Hematopoietic multipotent progenitor cell treated with erythropoietin and hydrocortisone succinate and interleukin-3 and kit ligand, for 8 days (in vitro differentiated cells): ENCODE data around the gene PGAP2.
"Not testable (repeated sequence)": the region's sequence is repeated elsewhere in the genome, so short reads cannot be mapped to it uniquely, and the experiment has no call there.

Experiments used
- DNase-seq: peaks from one replicate; pipeline ENCODE4 v3.0.0-alpha.2; 2015

Gene PGAP2

DNA sequence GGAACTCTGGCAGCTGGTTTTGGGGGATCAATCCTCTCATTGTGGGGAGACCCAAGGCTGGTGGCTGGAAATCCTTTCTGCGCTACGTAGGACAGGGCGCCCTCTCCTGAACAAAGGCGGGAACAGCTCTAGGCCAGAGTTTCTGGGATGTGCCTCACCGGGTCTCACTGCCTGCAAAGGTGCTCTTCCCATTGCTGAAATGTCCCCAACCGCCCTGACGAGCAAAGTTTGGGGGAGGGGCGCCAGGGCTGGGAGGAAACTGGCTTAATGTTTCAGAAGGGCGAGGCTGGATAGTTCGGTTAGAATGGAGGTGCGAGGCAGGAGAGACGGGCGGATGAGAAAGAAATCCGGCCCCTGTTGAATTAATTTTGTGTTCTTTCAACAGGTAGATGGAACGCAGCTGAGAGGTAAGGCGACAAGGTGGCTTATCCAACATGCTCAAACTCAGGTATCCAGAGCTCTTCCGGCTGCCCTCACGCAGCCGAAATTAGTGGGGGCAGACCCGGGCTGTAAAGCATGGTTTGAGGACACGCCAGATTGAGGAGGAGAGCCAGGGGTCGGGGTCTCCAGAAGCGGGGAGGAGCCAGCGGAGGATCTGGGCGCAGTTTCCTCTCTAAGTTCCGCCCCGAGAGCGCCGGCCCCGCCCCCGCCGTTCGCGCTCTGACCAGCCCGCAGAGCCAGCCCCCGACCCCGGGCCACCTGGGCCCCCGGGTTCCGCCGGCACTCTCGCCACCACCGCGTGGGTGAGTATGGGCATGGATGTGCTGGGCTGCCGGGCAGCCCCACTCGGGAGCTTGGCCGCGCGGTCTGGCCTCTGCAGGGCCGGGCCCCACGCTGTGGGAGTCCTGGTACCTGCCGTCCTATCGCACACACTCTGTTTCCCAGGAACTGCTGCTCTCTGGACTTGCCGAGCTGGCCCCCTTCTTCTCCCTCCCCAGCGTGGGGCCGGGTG, at the start of gene PGAP2:
Gene PGAP2, plus strand, starts transcription at position 652 of the 952 bp plus-strand sequence. CDS start 2,700 bp downstream, outside the sequence.
- DNase-seq, result peak; percentile 77

DNA sequence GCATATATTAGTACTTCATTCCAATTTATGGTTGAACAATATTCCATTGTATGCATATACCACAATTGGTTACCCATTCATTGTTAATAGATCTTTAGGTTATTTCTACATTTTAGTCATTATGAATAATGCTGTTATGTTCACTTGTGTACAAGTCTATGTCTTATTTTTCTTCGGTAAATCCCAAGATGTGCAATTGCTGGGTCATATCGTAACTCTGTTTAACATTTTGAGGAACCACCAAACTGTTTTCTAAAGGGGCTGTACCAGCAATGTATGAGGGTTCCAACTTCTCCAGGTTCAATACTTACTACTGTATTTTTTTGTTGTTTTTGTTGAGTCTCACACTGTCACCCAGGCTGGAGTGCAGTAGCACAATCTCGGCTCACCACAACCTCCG, 44.1 kb upstream of the PGAP2 start:
- DNase-seq, result no peak

DNA sequence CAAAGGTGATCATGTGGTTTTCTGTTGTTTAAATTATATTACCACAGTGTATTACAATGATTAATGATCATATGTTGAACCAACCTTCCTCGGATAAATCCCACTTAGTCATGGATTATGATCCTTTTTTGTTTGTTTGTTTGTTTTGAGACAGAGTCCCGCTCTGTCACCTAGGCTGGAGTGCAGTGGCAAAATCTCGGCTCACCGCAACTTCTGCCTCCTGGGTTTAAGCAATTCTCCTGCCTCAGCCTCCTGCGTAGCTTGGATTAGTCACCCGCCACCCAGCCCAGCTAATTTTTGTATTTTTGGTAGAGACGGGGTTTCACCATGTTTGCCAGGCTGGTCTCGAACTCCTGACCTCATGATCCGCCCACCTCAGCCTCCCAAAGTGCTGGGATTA, 41.5 kb upstream of the PGAP2 start:
- not testable (repeated sequence) for DNase-seq

DNA sequence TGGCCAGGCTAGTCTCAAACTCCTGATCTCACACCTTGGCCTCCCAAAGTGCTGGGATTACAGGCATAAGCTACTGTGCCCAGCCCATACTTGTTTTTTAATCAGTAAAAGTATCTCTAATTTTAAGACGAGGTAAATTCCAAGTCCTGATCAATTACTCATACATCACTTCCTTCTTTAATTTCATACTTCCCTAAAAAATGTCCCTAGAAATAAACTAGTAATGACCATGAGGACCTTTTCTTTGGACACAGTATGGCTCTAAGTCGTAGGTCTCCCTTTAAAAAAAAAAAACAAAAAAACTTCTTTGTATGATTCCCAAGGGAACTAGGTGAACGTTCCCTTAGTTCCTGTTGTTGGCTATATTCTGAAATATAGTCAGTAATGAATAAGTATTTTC, 40.8 kb upstream of the PGAP2 start:
- DNase-seq, result no peak

DNA sequence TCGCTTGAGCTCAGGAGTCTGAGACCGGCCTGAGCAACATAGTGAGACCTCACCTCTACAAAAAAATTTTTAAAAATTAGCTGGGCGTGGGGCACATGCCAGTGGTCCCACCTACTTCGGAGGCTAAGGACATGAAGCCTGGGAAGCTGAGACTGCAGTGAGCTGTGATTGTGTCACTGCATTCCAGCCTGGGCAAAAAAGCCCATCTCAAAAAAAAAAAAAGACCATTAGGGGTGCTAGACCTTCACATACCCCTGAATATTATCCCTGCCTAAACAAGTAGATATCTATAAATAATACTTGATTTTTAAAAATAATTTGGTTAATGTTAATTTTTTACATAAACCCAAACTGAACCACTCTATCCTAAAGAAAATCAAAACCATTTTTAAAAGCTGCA, 35.2 kb upstream of the PGAP2 start:
- DNase-seq, result no peak

DNA sequence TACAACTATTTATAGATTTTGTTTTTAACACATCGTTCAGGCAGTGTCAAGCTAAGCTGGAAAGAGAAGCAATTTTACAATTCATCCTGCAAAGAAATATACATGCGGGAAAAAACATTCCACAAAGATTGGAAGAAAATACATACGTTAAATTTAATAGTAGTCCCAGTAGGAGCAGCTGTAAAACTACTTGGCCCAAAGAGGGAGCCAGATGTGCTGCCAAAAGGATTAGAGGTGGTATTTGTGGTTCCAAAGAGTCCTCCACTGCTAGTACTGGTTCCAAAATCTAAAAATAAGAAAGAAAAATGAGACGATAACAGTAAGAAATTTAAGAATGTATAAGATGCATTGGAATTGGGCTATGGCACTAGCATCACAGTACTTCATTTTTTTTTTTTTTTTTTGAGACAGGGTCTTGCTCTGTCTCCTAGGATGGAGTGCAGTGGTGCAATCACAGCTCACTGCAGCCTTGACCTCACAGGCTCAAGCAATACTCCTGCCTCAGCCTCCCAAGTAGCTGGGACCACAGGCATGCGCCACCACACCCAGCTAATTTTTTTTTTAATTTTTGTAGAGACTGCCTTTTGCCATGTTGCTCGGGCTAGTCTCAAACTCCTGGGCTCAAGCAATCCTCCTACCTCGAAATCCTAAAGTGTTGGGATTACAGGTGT, 32.5 kb upstream of the PGAP2 start:
- no peak for DNase-seq

DNA sequence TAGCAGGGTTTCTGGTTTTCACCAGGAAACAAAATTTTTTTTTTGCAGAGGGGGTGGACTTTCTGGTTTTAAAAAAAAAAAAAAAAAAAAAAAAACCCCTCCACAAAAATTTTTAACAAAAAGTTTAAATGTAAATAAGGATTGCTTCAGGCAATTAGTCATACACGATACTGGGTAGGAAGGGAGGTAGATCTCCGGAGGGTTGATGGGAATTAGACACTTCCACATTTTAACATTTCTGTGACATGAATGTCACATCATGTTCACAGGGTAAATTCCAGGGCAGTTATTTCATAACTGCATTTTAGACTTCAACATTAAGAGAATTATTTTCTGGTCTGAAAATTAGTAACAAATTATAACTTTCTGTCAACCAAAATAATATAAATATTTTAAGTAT, 26.9 kb upstream of the PGAP2 start:
- DNase-seq, result no peak

DNA sequence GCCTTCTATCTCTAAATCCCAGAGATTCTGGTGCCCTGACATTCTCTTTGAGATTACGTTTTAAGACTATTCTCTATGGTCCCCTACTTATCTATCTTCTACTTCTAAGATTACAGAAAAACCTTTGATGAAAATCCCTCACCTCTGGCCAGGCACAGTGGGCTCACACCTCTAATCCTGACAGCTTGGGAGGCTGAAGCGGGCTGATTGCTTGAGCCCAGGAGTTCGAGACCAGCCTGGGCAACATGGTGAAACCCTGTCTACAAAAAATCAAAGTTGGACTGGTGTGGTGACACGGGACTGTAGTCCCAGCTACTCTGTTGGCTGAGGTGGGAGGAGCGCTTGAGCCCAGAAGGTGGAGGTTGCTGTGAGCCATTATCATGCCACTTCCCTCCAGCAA, 25.4 kb upstream of the PGAP2 start:
- DNase-seq, result no peak

DNA sequence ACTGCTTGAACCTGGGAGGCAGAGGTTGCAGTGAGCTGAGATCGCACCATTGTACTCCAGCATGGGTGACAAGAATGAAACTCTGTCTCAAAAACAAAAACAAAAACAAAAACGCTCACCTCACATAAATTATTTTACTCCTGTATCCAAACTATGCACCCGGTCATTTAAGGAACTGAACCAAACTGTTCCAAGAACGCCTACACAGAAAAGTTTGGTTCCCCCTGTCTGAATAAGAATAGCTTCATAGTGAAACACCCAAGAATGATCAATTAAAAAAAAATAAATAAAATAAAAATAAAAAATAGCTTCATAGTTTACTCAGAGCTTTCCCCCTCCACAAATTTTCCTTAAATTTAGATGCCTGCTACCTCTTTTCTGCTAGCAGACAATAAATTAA, 24.7 kb upstream of the PGAP2 start:
- DNase-seq, result no peak

DNA sequence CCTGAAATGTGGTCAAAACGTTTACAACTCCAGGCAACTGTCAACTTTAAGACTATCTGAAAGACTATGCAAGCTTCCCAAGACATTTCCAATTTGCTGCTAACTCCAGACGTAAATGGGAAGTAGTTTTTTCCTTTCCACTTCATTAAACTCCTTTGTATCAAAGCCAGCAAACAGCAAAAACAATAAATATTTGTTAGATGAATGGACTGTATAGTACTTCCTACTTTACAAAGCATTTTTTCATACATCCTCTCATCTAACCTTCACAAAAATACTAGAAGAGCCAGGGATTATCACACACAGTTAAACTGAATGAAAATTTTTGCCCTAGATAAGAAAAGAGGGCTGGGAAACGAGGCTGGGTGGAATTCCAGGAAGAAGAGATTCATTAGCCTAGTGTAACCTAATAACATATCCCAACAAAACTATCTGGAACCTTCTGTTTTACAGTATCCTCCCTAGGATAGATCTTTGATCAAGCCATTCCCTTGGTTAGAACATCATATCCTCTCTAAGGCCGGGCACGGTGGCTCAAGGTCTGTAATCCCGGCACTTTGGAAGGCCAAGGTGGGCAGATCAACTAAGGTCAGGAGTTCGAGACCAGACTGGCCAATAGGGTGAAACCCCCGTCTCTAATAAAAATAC, 21.5 kb upstream of the PGAP2 start:
- DNase-seq, result peak; percentile 30

DNA sequence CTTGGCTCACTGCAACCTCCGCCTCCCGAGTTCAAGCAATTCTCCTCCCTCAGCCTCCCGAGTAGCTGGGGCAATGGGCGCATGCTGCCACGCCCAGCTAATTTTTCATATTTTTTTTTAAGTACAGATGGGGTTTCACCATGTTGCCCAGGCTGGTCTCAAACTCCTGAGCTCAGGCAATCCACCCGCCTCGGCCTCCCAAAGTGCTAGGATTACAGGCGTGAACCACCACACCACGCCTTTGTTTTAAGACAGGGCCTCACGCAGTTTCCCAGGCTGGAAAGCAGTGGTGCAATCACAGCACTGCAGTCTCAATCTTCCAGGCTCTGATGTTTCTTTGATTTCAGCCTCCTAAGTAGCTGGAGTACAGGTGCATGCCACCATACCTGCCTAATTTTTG, 14.0 kb upstream of the PGAP2 start:
- not testable (repeated sequence) for DNase-seq

DNA sequence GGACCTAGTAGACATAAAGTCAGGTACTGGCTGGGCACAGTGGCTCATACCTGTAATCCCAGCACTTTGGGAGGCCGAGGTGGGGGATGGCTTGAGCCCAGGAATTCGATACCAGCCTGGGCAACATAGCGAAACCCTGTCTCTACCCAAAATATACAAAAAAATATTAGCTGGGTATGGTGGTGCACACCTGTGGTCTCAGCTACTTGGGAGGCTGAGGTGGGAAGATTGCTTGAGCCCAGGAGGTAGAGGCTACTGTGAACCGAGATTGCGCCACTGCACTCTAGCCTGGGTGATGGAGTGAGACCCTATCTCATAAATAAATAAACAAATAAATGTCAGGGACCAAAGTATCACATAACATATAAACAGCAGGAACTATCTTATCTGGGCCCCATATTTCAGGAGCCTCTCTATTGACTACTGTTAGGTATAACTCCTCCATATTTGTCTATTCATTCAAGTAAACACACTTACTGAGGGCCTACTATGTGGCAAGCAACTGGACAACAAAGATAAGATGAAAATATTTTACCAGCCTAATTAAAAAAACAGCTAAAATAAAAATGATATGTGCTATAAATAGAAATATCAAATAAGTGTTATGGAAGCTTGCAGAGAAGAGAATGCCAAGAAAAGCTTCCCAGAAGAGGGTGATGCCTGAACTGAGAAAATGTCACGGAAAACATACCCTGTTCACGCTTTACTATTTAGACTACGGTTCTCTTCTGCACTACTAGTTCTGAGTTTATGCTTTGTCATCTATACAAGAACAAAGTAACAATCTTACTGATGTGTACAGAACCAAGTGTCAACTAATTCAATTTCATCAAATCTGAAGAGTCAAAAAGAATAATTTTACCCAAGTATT, 13.0 kb upstream of the PGAP2 start:
- no peak for DNase-seq

DNA sequence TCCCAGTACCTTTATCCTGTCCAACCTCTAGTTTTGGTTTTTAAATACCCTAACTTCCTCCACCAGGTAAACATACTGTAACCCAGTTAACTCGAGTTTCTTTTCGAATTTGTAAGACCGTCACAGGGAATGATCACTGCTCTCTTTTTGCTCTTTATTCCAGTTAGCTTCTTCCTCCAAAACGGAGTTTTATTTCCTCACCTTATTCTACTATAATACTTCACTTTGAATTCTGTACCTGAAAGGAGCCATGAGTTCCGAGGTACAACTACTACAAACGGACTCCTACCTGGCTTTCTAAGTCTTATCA, 12.4 kb upstream of the PGAP2 start:
- DNase-seq, result no peak

DNA sequence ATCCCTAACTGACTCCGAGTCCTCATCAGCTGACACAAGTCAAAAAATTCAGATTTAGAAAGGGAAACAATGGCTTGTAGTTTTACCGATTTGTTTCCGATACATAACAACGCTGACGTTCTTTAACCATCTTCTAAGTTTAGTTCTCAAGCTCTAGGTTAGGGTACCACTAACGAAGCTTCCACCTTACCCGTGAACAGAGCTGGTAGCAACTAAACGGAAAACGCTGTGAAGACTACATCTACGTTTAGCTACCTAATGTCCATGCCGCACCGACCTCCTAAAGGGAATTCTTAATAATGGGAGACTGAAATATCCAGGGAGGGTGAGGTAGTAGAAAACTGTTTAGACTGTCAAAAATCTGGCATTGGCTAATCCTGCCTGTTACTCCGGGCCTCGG, 12.0 kb upstream of the PGAP2 start:
- DNase-seq, result no peak

DNA sequence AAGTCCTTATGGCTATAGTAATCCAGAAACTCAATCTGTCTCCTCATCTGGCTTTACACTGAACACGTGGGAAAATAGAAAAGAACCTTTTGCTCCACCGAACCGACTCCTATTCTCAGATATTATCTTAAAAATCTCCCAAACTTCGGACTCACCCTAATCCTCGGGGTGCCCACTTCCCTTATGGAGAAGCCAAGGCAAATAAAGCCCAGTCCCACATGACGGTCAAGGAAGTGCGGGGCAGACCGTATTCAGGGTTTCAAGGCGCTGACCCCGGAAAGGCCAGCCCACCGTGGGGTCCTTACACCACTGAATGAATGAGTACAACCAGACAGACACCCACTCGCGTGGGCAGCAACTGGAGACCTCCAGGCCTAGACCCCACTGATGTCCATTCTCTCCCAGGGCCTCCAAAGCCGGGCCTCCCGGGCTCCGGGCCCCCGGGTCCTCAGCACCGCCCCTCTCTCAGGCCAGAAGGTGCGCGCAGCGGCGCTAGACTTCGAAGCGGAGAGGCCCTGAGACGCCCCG, 11.5 kb upstream of the PGAP2 start:
- DNase-seq, result no peak

DNA sequence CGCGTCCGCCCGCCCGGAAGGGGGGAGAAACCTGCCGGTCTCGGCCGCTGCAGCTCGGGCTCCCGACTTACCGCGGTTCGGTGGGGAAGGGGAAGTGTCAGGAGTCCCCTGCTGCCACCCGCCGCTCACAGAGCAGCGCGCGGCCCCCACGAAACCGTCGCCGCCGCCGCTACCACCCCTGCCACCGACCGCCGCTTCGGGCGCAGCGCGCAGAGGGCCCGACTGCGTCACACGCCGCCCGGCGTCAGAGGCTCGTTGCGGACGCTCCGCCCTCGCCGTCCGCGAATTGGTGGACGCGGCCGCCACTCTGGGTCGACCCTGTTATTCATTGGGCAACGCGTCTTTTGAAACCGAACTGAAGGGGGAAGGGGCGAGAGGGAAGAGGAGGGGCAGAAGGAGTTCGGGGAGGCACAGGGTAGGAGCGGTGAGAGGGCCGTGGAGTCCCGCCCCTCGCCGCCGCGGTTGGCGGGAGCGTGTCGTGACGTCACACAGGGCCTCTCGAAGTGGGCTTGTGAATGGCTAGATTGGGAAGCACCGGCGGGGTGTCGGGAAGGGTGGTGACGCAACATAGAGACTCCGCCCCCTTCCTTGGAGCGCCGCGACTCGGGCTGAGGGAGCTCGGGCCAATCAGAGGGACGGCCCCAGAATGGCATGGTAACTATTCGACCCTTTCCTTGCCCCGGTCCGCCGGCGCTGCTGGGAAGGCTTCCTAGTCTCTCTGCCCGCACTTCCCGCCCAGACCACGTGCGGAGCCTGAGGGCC, 10.8 kb upstream of the PGAP2 start, which contains the start of gene NUP98:
Gene NUP98, minus strand, starts transcription at position 226 of the 762 bp plus-strand sequence. CDS start 15,437 bp downstream, outside the sequence.
- DNase-seq, result peak; percentile 100

DNA sequence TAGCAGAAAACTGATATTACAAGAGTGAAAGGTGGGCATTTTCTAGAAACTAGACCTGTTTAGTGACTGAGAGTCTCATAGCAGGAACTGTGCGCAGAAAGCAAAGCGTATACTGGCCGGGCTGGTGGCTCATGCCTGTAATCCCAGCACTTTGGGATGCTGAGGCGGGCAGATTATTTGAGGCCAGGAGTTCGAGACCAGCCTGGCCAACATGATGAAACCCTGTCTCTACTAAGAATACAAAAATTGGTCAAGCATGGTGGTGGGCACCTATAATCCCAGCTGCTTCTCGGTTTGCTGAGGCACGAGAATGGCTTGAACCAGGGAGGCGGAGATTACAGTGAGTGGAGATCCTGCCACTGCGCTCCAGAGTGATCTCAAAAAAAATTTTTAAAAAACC, 9.2 kb upstream of the PGAP2 start:
- DNase-seq, result no peak

DNA sequence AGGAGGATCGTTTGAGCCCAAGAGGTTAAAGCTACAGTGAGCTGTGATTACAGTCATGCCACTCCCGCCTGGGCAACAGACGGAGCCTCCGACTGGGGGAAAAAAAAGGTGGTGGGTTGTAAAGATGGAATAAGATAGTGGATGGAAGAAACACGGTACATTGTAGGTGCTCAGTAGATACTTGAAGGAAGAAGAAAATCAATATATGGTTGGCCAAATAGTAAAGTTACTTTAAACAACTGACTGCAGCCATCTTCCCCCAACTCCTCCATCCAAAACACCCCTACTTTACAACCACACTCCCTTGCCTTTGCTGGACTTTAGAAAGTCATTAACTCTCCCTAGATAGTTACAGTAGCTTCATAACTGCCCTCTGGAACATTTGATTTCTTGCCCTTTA, 8.5 kb upstream of the PGAP2 start:
- DNase-seq, result no peak

DNA sequence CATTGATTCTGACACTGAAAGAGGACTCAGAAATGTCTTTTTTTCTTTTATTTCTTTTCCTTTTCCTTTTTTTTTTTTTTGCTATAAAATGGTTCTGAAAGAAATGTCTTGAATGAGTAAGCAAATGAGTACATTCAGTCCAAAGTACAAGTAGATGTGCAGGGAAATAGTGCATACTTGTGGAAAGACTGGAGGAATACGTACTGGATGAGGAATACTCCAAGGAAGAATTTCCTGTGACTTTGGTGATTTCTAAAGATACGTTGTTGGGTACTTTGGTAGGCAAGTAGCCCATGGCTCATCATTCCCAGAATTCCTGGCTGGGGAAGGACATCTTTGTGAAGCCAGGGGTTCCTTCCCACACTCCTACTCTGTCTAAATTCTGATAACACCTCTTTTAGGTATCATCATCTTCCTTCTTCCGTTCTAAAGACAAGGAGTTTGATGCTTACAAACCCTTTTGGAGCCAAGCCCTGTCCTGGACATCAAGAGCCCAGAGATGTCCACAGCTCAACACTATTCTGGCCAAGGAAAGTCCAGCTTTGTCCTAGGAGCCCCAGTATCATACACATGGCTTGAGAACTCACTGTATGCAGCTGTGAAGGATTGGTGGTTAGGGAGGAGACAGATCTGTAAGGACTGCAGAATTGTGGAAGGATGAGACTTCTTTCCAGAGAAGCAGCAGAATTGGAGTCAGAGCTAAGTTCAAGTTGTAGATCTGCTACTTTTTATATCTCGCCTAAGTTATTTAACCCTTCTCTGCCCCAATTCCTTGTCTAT, 6.2 kb upstream of the PGAP2 start:
- no peak for DNase-seq

DNA sequence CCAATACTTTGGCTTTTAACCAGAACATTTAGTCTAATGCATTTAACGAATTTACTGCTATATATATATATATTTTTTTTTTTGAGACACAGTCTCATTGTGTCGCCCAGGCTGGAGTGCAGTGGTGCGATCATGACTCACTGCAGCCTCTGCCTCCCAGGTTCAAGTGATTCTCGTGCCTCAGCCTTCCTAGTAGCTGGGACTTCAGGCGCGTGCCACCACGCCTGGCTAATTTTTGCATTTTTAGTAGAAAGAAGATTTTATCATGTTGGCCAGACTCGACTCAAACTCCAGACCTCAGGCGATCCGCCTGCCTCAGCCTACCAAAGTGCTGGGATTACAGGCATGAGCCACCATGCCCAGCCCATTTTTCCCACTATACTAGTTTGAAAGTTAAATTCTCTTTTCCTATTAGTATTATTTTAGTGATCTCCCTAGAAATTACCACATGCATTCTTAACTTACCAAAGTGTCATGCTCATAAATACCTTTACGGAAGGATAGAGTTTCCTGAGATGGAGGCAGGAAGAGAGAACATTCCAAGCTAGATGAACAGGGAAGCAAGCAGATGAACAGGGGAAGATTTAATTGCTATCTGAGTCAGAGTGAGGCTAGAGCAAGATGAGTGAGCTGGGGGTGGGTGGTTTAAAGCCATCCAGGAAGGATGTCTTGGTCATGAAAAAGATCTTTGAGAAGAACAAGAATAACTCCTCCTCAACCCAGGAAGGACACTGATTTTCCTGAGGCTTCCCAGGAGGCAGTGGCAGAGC, 4.4 kb upstream of the PGAP2 start:
- no peak for DNase-seq
